GF-D8 (cell line): ENCODE results near the gene SLC25A33.
"Not testable (repeated sequence)": the region's sequence is repeated elsewhere in the genome, so short reads cannot be mapped to it uniquely, and the experiment has no call there.

Experiments
- DNase-seq: peaks from one replicate; lab custom pipeline; 2025; lab: John Stamatoyannopoulos, UW

SLC25A33 gene

DNA sequence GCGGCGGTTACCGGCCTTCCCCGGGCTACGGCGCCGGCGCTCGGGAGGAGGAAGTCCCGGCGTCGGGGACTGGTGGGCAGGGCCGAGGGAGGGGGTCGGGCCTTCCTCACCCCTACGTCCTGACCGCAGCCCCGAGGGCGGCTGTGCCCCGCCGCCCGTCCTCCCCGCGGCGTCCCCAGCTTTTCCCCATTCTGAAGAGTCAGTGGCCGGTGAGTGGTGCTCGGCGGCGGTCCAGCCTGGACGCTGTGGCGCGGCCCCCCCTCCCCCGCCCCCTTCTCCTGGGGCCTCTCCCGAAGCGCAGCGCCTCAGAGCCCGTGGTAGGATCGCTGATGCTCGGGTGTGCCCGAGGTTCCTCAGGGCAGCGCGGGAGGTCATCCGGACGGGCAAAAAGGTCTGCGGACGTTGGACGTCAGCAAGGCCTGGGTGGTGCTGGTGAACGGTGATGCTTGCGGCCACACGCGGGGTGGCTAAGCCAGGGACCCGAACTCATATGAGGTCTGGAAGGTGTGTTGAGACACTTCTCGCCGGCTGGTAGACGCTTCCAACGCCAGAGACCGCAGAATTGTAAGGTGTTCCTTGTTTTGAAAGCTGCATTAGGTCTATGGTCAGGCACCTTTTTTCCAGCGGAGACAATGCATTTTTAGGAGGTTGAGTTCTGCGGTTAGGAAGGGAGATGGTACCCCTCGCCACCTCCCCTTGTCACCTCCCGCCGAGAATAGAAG lies 725 bp downstream of the SLC25A33 start:
- DNase-seq = peak; percentile 11

DNA sequence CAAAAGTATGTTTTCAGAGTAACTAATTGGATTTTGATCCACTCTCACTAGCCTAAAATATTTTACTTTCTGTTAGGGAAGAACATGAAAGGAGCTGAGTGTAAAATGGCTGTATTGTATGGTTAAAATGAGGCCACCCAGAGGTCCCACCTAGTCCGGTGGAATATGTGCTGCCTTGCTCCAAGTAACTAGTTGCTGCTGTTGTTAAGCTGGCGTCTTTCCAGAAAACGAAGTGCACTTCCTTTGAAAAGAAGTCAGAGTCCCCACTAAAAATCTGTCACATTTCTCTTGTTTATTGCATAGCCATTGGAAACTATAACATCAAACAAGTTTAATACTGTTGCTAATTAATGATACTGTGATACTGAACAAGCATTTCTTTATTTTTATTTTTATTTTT lies 3.2 kb downstream of the SLC25A33 start:
- DNase-seq = no peak

DNA sequence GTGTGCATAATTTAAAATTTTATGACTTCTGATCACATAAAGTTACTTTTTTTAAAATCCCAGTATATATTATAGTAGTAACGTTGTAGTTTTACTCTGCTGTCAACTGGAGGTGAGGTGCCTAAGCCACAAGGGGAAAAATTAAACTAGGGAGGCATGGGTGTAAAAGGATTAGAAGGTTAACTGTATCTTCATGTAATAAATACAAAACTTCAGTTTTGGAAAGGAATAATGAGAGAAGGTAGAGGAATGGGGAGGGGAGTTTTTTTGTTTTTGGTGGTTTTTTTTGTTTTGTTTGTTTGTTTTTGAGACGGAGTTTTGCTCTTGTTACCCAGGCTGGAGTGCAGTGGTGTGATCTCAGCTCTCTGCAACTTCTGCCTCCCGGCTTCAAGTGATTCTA lies 5.7 kb downstream of the SLC25A33 start:
- DNase-seq = no peak

DNA sequence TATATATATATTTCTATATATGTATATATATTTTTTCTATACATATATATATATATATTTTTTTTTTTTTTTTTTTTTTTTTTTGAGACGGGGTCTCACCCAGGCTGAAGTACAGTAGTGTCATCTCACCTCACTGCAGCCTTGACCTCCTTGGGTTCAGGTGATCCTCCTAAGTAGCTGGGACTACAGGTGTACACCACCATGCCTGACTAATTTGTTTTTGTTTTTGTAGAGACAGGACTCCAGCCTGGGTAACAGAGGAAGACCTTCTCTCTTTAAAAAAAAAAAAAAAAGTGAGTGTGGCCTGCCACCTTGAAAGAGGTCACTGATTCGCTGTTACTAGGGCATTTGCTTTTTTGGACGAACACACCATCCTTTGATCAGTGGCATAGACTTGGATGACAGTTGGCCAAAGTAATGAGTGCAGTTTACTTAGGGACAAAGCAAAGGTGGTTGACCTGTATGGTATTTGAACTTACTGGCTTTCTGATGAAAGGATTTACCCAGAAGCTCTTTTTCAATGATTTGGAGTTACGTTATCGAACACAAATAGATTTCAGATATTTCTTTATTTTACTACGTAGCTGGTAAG lies 10.8 kb downstream of the SLC25A33 start:
- no peak for DNase-seq

DNA sequence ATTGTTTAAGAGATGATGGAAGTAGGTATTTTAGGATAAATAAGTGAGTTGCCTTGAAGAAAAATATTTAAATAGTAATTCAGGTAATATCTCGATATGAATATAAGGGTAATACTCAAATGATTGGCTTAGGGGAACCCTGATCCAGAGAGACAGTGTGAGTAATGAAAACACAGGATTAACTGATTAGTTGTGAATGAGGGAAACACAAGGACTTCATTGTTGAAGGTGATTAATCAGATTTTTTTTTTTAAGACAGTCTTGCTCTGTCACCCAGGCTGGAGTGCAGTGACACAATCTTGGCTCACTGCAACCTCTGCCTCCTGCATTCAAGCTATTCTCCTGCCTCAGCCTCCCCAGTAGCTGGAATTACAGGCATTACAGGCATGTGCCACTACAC lies 12.7 kb downstream of the SLC25A33 start:
- no peak for DNase-seq

DNA sequence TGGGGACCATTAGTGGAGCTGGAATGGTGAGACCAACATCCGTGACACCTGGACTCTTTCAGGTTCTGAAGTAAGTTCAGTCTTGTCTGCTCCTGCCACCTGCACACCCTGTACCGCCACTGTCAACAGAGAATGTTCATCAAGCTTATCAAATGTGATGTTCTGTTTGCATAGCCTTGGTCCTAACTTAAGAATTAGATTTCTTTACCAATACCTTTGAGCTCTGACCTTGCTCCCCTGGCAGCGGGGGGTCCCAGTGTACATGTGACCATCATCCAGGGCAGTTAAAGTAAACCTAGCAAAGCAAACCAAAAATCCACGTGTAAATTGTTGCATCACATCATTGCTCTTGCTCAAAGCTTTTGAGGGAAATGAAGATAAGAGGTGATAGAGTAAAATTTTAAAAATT lies 14.5 kb downstream of the SLC25A33 start:
- no peak for DNase-seq

DNA sequence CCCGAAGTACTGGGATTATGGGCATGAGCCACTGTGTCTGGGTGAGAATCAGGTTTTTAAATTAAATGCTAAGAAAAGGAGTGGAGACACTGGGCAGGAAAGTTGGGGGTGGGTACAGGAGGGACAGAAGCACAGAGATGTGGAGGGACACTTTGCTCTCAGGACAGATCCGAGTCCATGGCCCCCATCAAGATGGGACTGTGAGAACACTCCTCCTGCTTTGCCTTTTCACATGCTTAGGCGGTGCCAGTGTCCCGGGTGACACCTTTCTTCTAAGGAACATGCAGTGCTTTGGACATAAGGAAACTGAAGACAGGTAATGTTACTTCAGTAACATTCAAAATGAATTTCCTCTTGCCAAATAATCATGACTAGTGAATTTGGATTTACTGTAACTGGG lies 16.7 kb downstream of the SLC25A33 start:
- no peak for DNase-seq

DNA sequence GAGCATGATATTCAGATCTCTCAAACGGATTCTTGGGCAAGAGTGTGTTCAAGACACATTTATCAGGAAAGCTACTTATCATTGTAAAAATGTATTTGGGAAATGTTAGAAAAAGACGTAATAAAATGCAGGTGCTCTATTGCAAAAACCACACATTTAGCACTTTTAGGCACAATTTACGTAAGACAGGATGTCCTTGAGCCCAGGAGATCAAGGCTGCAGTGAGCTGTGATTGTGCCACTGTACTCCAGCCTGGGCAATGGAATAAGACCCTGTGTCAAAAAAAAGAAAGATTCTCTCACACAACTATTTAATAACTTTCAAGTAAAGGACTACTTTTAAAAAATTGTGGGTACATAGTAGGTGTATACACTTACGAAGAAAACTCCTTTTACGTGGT lies 18.4 kb downstream of the SLC25A33 start:
- peak; percentile 14 for DNase-seq

DNA sequence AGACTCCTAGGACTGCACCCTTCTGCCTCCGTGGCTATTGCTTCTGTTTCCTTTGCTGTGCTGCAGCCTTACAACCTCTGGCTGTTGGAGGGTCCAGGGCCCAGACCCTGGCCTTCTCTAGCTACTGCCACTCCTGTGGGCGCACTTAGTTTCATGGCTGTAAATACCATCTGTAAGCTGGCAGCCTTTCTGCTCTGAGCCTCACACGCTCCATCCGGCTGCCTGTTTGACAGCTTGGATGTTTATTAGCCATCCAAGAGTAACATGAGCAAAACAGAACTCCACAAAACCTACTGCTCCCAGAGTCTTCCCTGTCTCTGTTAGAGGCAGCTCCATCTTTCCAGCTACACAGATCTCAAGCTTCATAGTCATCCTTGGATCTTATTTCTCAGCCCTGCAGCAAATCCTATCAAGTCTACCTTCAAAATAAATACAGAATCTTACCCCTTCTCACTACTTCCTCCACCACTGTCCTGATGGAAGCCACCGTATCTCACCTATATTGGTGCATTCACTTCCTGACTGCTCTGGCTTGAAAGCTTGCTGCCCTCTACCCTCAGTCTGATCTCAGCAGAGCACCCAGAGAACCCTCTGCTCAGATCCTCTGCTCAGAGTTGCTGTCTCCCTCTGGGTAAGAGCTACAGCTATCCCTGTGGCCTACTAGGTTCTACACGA lies 19.1 kb downstream of the SLC25A33 start:
- no peak for DNase-seq

DNA sequence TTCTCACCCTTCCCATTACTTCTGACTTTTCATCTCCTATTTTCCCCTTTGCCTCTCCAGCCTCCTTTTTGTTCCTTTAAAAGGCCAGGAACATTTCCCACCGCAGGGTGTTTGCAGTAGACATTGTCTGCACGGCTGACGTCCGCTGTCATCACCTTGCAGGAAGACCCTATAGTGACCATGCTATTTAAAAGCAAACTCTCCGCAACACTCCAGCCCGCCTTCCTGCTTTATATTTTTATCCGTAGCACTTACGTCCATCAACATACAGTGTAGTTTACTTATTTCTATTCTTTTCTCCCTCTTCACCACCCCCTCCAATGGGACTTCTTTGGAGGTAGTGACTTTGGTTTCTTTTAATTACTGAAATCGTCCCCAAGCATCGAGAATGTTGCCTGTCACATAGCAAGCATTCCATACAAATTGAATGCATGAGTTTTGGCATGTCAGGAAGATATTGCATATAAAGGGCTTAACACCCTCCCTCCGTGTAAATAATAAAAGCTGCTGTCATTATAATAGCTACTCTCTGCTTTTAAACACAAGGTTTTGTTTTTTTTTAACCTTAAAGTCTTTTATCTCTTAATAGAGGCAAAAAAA lies 19.8 kb downstream of the SLC25A33 start:
- DNase-seq = no peak

DNA sequence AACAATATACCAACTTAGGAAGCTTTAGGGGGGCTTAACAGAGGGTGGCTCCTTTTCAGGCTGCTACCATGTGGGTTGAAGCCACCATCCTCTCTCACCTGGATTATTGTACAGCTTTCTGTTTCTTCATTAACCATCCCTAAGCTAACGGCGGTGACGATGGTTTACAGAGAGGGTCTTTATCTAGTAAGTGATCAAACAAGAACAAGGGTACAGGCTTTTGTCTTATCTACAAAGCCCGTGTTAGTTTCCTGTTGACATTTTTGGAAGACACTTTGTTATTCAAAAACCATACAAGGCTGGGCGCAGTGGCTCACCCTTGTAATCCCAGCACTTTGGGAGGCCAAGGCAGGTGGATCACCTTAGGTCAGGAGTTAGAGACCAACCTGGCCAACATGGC lies 20.4 kb downstream of the SLC25A33 start:
- DNase-seq = no peak

DNA sequence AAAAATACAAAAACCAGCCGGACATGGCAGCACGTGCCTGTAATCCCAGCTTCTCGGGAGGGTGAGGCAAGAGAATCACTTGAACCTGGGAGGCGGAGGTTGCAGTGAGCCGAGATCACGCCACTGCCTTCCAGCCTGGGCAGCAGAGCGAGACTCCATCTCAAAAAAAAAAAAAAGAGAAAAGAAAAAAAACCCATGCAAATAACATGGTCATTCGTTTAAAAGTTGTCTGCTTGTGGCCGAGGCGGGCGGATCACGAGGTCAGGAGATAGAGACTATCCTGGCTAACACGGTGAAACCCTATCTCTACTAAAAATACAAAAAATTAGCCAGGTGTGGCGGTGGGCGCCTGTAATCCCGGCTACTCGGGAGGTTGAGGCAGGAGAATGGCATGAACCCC lies 20.8 kb downstream of the SLC25A33 start:
- not testable (repeated sequence) for DNase-seq

DNA sequence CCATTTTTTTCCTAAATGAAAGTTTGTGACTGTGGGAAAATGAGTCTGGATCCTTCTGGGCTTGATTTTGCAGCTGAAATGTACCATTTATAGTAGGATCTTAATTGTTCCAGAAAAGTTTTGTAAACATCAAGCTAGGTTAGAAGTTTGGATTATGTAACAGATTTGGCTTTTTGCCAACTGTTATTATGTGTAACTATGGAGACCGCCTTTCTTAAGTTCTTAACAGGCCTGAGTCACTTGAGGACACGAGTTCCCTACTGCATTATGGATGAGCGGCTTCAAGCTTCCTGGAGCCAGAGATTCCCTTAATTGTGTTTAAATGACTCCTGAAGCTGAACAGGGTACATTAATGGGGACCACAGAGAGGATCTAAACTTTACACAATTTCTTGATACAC lies 22.2 kb downstream of the SLC25A33 start:
- DNase-seq = peak; percentile 44

DNA sequence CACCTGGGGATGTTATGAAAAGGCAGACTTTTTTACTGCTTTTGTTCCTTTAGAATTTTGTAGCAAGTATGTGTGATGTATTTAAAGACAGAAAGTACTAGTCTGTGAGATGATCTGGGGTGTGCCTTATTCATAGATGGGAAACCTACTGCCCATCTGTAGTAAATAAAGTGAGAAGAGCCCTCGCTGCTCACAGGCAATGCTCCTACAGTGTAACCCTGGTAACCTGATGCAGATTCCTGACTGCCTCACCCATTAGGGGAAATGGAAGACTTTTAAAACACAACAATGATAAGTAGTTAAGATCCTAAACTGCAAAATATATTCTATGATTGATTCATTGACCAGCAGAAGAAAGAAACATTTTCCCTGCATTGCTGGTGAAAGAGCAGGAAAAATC lies 30.0 kb downstream of the SLC25A33 start:
- no peak for DNase-seq

DNA sequence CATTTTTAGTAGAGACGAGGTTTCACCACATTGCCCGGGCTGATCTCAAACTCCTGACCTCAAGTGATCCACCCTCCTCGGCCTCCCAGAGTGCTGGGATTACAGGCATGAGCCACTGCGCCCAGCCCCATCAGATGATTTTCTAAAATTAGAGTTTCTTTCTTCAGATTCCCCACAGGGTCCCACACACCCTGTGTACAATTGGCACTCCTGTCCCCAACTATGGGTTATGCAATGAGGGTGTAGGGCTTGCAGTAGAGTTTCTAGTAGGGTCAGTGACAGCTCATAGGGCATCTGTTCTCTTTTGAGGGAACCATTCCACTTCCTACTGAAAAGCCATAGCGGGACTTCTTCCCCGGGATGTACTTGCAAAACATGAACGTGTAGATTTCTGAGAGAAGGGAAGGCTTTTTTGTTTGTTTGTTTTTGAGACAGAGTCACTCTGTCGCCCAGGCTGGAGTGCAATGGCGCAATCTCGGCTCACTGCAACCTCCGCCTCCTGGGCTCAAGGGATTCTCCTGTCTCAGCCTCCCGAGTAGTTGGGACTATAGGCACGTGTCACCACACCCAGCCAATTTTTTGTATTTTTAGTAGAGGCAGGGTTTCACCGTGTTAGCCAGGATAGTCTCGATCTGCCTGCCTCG lies 31.7 kb downstream of the SLC25A33 start:
- DNase-seq = not testable (repeated sequence)

DNA sequence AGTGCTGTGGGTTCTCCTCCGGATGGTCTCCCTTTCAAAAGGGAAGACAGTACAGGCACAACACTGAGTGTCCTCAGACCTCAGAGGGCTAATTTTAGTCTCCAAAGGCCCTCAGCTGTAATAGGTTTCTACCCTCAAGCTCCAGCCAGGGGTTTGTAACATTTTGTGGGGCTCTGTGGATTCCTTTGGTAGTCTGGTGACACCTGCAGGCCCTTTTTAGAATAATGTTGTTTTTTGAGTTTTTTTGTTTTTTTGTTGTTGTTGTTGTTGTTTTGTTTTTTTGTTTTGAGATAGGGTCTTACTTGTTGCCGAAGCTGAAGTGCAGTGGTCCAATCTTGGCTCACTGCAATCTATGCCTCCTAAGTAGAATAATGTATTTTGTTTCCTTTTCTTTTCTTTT lies 34.5 kb downstream of the SLC25A33 start:
- DNase-seq = no peak

DNA sequence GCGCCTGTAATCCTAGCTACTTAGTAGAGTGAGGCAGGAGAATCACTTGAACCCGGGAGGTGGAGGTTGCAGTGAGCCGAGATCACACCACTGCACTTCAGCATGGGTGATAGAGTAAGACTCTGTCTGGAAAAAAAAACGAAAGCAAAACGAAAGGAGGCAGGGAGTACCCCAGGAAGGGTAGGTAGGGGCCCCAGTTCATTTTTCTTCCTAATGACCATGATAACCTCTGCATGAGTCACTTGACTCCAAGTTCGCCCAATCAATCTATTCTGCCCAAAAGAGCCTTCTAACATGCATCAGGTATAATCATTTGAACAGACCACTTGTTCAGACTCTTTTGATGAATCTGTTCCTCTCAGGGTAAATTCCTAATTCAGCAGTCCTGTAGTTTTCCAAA lies 36.2 kb downstream of the SLC25A33 start:
- no peak for DNase-seq

DNA sequence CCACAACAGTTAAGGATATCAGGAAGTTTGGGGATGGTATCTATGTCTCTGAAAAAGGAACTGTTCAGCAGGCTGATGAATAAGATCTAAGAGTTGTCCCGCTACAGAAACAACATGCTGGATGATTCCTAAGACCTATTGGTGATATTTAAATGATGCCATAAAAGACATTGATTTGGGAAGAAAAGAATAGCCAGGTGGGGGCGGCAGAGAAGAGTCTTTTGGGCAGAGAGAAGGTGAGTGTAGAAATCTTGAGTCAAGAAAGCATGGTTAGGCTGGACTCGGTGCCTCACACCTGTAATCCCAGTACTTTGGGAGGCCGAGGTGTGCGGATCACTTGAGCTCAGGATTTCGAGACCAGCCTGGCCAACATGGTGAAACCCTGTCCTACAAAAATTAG lies 37.6 kb downstream of the SLC25A33 start:
- DNase-seq = no peak

DNA sequence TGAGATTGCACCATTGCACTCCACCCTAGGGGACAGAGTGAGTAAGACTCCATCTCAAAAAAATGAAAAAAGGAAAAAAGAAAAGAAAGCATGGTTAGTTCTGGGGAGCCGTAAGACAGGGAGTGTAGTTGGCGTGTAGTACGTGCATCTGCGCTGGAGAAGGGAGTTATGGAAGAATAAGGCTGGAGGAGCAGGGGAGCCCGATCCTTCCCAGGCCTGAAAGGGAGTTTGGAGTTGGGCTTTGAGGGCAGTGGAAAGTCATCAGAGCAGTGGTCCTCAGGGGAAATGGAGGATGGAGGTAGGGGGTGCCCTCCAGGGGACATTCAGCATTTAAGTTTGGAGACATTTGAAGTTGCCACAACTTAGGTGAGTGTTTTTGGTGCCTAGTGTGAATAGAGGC lies 38.2 kb downstream of the SLC25A33 start:
- DNase-seq = no peak

DNA sequence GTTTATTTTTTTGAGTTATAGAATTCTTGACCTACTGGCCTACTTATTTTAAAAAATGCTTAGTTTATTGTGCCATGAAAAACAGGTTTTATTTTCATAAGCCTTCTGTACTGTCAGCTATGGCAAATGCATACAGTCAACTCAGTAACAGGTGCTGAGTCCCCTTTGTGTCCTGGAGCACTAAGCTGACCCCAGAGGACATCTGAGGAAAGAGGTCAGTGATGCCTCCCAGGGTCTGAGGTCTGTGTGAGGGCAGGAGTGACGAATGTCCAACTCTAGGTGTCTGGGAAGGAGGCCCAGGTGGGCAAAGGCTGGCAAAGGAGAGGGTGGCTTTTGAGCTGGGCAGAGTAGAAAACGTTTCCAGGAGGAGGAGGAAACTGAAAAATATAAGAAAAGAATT lies 41.7 kb downstream of the SLC25A33 start:
- DNase-seq = no peak

DNA sequence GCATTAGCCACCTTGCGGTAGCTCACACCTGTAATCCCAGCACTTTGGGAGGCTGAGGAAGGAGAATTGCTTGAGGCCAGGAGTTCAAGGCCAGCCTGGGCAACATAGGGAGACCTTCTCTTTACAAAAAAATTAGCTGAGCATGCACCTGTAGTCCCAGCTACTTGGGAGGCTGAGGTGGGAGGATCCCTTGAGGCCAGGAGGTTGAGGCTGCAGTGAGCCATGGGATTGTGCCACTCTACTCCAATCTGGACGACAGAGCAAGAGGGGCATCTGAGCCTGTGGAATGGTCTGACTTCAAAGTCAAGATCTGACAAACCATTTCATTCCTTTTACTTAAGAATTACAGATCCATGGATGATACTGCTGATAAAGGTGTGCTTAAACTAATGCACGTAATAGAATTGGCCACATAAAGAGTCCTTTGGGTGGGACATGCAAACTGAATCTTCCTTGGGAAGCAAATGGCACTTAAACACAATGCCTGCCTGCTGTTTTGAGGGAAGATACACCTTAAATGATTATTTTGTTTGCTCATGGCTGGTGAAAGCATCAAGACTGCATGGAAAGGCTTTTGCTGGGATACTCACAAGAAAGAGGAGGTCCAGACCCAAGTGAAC lies 47.0 kb downstream of the SLC25A33 start:
- no peak for DNase-seq

DNA sequence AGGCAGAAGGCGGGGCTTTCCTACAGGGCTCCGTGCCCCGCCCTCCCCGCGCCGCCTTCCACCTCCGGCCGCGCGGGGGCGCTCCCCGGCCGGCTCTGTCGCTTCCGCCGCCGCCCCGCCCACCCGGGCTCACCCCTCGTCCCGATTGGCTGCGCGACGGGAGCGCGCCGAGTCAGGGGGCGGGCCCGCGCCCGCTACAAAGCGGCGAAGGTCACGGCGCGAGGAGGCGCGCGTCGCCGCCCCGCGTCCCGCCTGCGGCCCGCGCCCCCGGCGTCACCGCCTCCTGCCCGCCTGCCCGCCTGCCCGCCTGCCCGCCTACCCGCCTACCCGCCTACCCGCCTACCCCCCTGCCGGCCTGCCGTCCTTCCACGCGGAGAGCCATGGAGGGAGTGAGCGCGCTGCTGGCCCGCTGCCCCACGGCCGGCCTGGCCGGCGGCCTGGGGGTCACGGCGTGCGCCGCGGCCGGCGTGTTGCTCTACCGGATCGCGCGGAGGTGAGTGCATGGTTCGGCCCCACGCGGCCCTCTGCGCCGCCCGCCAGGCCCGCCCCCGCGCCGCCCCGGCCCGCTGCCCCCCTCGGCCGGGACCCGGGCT lies 49.4 kb downstream of the SLC25A33 start, which contains the start of gene TMEM201:
Gene TMEM201, plus strand, starts transcription at position 361 of the 593 bp plus-strand sequence. Its CDS starts 20 bp downstream, at position 381.
- peak; percentile 61 for DNase-seq
